IMR-90 (cell line): ENCODE data around the gene ANKRD11. TPM values are rescaled to one million over a fixed set of nuclear protein-coding genes. Genes with fewer than 3 reads are reported as not detected.

Source experiments
- ATAC-seq: fragments of 200-7000 bp; cut with Tn5 transposase; 2 replicates; pipeline ENCODE4 v1.9.1; 2020; ENCODE audit warnings: low read depth, mild to moderate bottlenecking, moderate library complexity
- BruUV-seq: library from RNA; stranded (reverse); fragments of 400-500 nt; replicated peaks from 2 replicates; lab custom pipeline; 2021; lab: Mats Ljungman, UMichigan
- CTCF ChIA-PET: fragments of 300-600 bp; formaldehyde crosslinking; extraction: SDS; loops from one replicate; lab custom pipeline; 2021; ENCODE audit warnings: antibody characterized with exemption; lab: Yijun Ruan, JAX
- POLR2A ChIA-PET: fragments of 300-600 bp; sonication (Branson Sonifier 250); formaldehyde crosslinking; loops from one replicate; lab custom pipeline; 2022; ENCODE audit warnings: antibody characterized with exemption; ENCODE audit not compliant: unreplicated experiment; lab: Charles Lee
- DNase-seq: peaks from one replicate; pipeline ENCODE4 v3.0.0; 2013
- H2AFZ ChIP-seq: replicated peaks from 2 replicates; pipeline ENCODE3; 2013; ENCODE audit warnings: low read length, mild to moderate bottlenecking; ENCODE audit not compliant: poor library complexity
- H2AK5ac ChIP-seq: 2 replicates; pipeline ENCODE4 v1.6.1; 2013; ENCODE audit warnings: low read depth, low read length, inconsistent platforms
- H2AK9ac ChIP-seq: replicated peaks from 2 replicates; pipeline ENCODE3; 2013; ENCODE audit warnings: mild to moderate bottlenecking, low read depth, low read length, moderate library complexity; ENCODE audit not compliant: poor library complexity
- H2BK120ac ChIP-seq: 2 replicates; pipeline ENCODE4 v1.6.1; 2013; ENCODE audit warnings: low read depth, low read length, inconsistent platforms
- H2BK15ac ChIP-seq: 3 replicates; pipeline ENCODE4 v1.6.1; 2013; ENCODE audit warnings: low read depth, low read length, inconsistent platforms
- H2BK20ac ChIP-seq: 2 replicates; pipeline ENCODE4 v1.6.1; 2013; ENCODE audit warnings: low read depth, mild to moderate bottlenecking, inconsistent platforms, low read length, moderate library complexity
- H2BK5ac ChIP-seq: 2 replicates; pipeline ENCODE4 v1.6.1; 2013; ENCODE audit warnings: mild to moderate bottlenecking, low read depth, low read length, inconsistent platforms; ENCODE audit not compliant: poor library complexity, severe bottlenecking
- H3K14ac ChIP-seq: replicated peaks from 2 replicates; pipeline ENCODE4 v1.6.1; 2013; ENCODE audit warnings: low read depth, low read length, inconsistent platforms
- H3K18ac ChIP-seq: 2 replicates; pipeline ENCODE4 v1.6.1; 2013; ENCODE audit warnings: low read depth, low read length, control low read depth
- H3K23ac ChIP-seq: 2 replicates; pipeline ENCODE4 v1.6.1; 2013; ENCODE audit warnings: low read depth, low read length, inconsistent platforms
- H3K27ac ChIP-seq: 2 replicates; pipeline ENCODE4 v1.5.1; 2013; ENCODE audit warnings: mild to moderate bottlenecking, control low read depth, low read length; ENCODE audit not compliant: insufficient read depth
- H3K27me3 ChIP-seq: 2 replicates; pipeline ENCODE4 v1.6.1; 2013; ENCODE audit warnings: low read length; ENCODE audit not compliant: control insufficient read depth, insufficient read depth
- H3K36me3 ChIP-seq: 2 replicates; pipeline ENCODE4 v1.6.1; 2013; ENCODE audit warnings: low read length, mixed read lengths; ENCODE audit not compliant: control insufficient read depth, insufficient read depth
- H3K4ac ChIP-seq: 2 replicates; pipeline ENCODE4 v1.6.1; 2013; ENCODE audit warnings: low read depth, low read length, inconsistent platforms
- H3K4me1 ChIP-seq: 2 replicates; pipeline ENCODE4 v1.6.1; 2013; ENCODE audit warnings: low read length, mixed read lengths; ENCODE audit not compliant: control insufficient read depth, insufficient read depth
- H3K4me2 ChIP-seq: 2 replicates; pipeline ENCODE4 v1.6.1; 2013; ENCODE audit warnings: low read depth, mild to moderate bottlenecking, control low read depth, low read length, moderate library complexity
- H3K4me3 ChIP-seq: 2 replicates; pipeline ENCODE4 v1.5.1; 2013; ENCODE audit warnings: low read depth, mild to moderate bottlenecking, control low read depth, low read length, moderate library complexity; ENCODE audit not compliant: insufficient read depth
- H3K56ac ChIP-seq: 2 replicates; pipeline ENCODE4 v1.6.1; 2013; ENCODE audit warnings: low read length, inconsistent platforms; ENCODE audit not compliant: insufficient read depth; ENCODE audit errors: extremely low read depth
- H3K79me1 ChIP-seq, 2 experiments: 2 replicates each; pipeline ENCODE4 v1.6.1; 2013; ENCODE audit warnings: low read length in 2 of 2, inconsistent platforms in 1 of 2, low read depth in 1 of 2
- H3K9ac ChIP-seq: 2 replicates; pipeline ENCODE4 v1.6.1; 2013; ENCODE audit warnings: low read depth, low read length, control low read depth
- H3K9me1 ChIP-seq: 2 replicates; pipeline ENCODE4 v1.6.1; 2013; ENCODE audit warnings: low read length, inconsistent platforms; ENCODE audit not compliant: insufficient read depth
- H3K9me3 ChIP-seq: 2 replicates; pipeline ENCODE4 v1.6.1; 2013; ENCODE audit warnings: low read length; ENCODE audit not compliant: control insufficient read depth, insufficient read depth
- H4K20me1 ChIP-seq: 2 replicates; pipeline ENCODE4 v1.6.1; 2013; ENCODE audit warnings: low read length, inconsistent platforms; ENCODE audit not compliant: insufficient read depth
- H4K5ac ChIP-seq: 2 replicates; pipeline ENCODE4 v1.6.1; 2013; ENCODE audit warnings: mild to moderate bottlenecking, low read depth, low read length, control low read depth
- H4K8ac ChIP-seq, 2 experiments: 2 replicates each; pipeline ENCODE4 v1.6.1; 2013; ENCODE audit warnings: low read depth in 2 of 2, low read length in 2 of 2, control low read depth in 1 of 2, inconsistent platforms in 1 of 2
- H4K91ac ChIP-seq: 2 replicates; pipeline ENCODE4 v1.6.1; 2013; ENCODE audit warnings: low read depth, low read length, inconsistent platforms; ENCODE audit not compliant: insufficient read depth
- BHLHE40 ChIP-seq: fragments of 150-350 bp; IDR thresholded peaks from 2 replicates; pipeline ENCODE4 v1.6.1; 2016; ENCODE audit warnings: mild to moderate bottlenecking, low read depth, low read length
- CHD1 ChIP-seq: IDR thresholded peaks from 2 replicates; pipeline ENCODE4 v1.6.1; 2012; ENCODE audit warnings: low read depth, low read length, improper control_type of control experiment
- CTCF ChIP-seq: conservative IDR thresholded peaks from 2 replicates; pipeline ENCODE4 v1.5.1; 2012; ENCODE audit warnings: mild to moderate bottlenecking, low read depth, low read length, improper control_type of control experiment
- ELK1 ChIP-seq: fragments of 150-350 bp; IDR thresholded peaks from 2 replicates; pipeline ENCODE4 v1.6.1; 2016; ENCODE audit warnings: low read depth, mild to moderate bottlenecking, low read length, moderate library complexity, borderline replicate concordance
- FOS ChIP-seq: fragments of 150-350 bp; IDR thresholded peaks from 2 replicates; pipeline ENCODE4 v1.6.1; 2016; ENCODE audit warnings: low read depth, low read length
- MAFK ChIP-seq: IDR thresholded peaks from 2 replicates; pipeline ENCODE4 v1.6.1; 2012; ENCODE audit warnings: low read depth, low read length, improper control_type of control experiment
- MXI1 ChIP-seq: IDR thresholded peaks from 2 replicates; pipeline ENCODE4 v1.6.1; 2012; ENCODE audit warnings: low read depth, mild to moderate bottlenecking, low read length, moderate library complexity, borderline replicate concordance
- NFE2L2 ChIP-seq: fragments of 150-350 bp; IDR thresholded peaks from 2 replicates; pipeline ENCODE4 v1.6.1; 2016; ENCODE audit warnings: low read depth, mild to moderate bottlenecking, low read length
- RAD21 ChIP-seq: IDR thresholded peaks from 2 replicates; pipeline ENCODE4 v1.6.1; 2012; ENCODE audit warnings: low read length, improper control_type of control experiment
- RCOR1 ChIP-seq: IDR thresholded peaks from 2 replicates; pipeline ENCODE4 v1.6.1; 2012; ENCODE audit warnings: mild to moderate bottlenecking, low read length, improper control_type of control experiment; ENCODE audit not compliant: insufficient replicate concordance
- RFX5 ChIP-seq: IDR thresholded peaks from 2 replicates; pipeline ENCODE4 v1.8.0; 2012; ENCODE audit warnings: low read depth, mild to moderate bottlenecking, low read length, moderate library complexity
- SMC3 ChIP-seq: fragments of 150-350 bp; IDR thresholded peaks from 2 replicates; pipeline ENCODE4 v1.6.1; 2016; ENCODE audit warnings: low read depth, mild to moderate bottlenecking, antibody characterized with exemption, low read length, moderate library complexity
- WGBS, 2 experiments: methylation state at CpG; one replicate each; pipeline versions ENCODE4 v1.1.5 to v1.1.7; 2013; ENCODE audit warnings: missing lambda C conversion rate in 2 of 2; ENCODE audit not compliant: insufficient read length in 1 of 2; ENCODE audit errors: extremely low coverage in 2 of 2; 5-methylcytosine and 5-hydroxymethylcytosine counted together
- dilution Hi-C: fragments of 300-500 bp; cut with HindIII; formaldehyde crosslinking; loops from one replicate; pipeline ENCODE4 v1.14.3; 2018; ENCODE audit warnings: low sequenced_read_pairs; ENCODE audit not compliant: unreplicated experiment
- in situ Hi-C: fragments of 300-500 bp; cut with MboI; formaldehyde crosslinking; loops from 3 replicates; pipeline ENCODE4 v1.14.3; 2019; ENCODE audit warnings: low sequenced_read_pairs, inconsistent platforms, mixed read lengths
- intact Hi-C: fragments of 100-400 bp; cut with micrococcal nuclease; formaldehyde crosslinking; loops from 2 replicates; pipeline ENCODE4 v1.10.0; 2022
- polyA plus RNA-seq, 3 experiments: library from polyadenylated mRNA; depleted of rRNA; stranded (reverse); fragments of >200 nt; gene quantifications; 2 replicates each; pipeline ENCODE4 v1.2.3, GENCODE V29; 2012; ENCODE audit warnings: low replicate concordance in 1 of 3
- total RNA-seq: library from RNA; depleted of rRNA; stranded (reverse); fragments of >200 nt; gene quantifications from 2 replicates; pipeline ENCODE4 v1.2.3, GENCODE V29; 2012
- TF ChIP-seq, protein P1 (sequence below): fragments of 150-350 bp; IDR thresholded peaks from 2 replicates; pipeline ENCODE4 v1.6.1; 2017; ENCODE audit warnings: mild to moderate bottlenecking, antibody characterized with exemption, low read length, low read depth

ANKRD11 gene
- total and polyA plus RNA-seq, 2 of the 4 experiments (the other 2 are of a cell fraction): 46.8 to 71.9 TPM

DNA sequence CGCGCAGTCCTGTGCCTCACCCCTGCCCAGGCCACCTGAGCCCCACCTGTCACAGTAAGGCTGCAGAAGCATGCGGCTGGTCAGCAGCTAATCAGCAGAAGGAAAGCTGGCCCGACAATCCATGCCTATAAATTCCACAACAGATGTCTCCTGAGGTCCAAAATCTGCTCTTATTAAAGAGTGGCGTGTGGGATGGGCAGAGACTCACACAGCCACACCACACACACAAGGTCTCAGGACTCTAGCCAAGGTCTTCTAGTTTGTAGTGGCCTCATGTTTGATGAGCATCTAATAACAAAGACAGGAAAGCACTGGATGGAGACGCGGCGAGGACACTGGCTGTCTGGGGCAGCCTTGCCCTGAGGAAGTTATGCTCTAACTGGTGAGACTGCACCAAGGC, 55.9 kb downstream of the ANKRD11 start:
- ChIA-PET CTCF (no interaction called here), POLR2A (no interaction called here)
- H3K9me1 ChIP-seq: peaks cover 63% of the 10 kb centered on the region
- TF ChIP-seq, protein P1, sequence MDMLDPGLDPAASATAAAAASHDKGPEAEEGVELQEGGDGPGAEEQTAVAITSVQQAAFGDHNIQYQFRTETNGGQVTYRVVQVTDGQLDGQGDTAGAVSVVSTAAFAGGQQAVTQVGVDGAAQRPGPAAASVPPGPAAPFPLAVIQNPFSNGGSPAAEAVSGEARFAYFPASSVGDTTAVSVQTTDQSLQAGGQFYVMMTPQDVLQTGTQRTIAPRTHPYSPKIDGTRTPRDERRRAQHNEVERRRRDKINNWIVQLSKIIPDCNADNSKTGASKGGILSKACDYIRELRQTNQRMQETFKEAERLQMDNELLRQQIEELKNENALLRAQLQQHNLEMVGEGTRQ: no peak
- TF ChIP-seq FOS (no peak), RAD21 (no peak), ELK1 (no peak), SMC3 (no peak), RFX5 (no peak), NFE2L2 (no peak), CHD1 (no peak), MAFK (no peak), RCOR1 (no peak), BHLHE40 (no peak), CTCF (no peak), MXI1 (no peak)
- no peak overlapping the region for H4K91ac ChIP-seq
- dilution Hi-C loops (no loop called here), intact Hi-C loops (no loop called here), in situ Hi-C loops (no loop called here)
- H3K36me3 ChIP-seq: no peaks in the 10 kb centered on the region
- peaks cover 93% of the 10 kb centered on the region for H4K20me1 ChIP-seq
- H2AFZ ChIP-seq: no peak overlapping the region
- H3K14ac ChIP-seq: no peak overlapping the region
- no peak overlapping the region for H3K4me2 ChIP-seq
- ATAC-seq (no peak), DNase-seq (no peak)
- no peaks in the 10 kb centered on the region for H3K9me3 ChIP-seq
- BruUV-seq: no TSS peak
- no peak overlapping the region for H3K56ac ChIP-seq
- H2BK20ac ChIP-seq: no peak overlapping the region
- H2AK9ac ChIP-seq: no peak overlapping the region
- no peaks in the 10 kb centered on the region for H3K27me3 ChIP-seq
- H2BK120ac ChIP-seq: no peak overlapping the region
- no peak overlapping the region for H3K4ac ChIP-seq
- H3K27ac ChIP-seq: no peak overlapping the region
- H3K23ac ChIP-seq: no peak overlapping the region
- no peak overlapping the region for H2BK5ac ChIP-seq
- H2AK5ac ChIP-seq: no peak overlapping the region
- H2BK15ac ChIP-seq: no peak overlapping the region
- peaks cover 2 to 87% of the 10 kb centered on the region in 2 experiments; a peak in 3 of 4 replicates for H3K79me1 ChIP-seq
- H3K4me1 ChIP-seq: peaks cover 23% of the 10 kb centered on the region
- H3K4me3 ChIP-seq: no peak overlapping the region
- no peak overlapping the region for H4K5ac ChIP-seq
- H3K9ac ChIP-seq: no peak overlapping the region
- H3K18ac ChIP-seq: no peak overlapping the region
- no peak overlapping the region for H4K8ac ChIP-seq
- 95% methylated on average over 5 of the region's 8 CpGs; no CpG with 5 or more reads in 1 of the 2 experiments for WGBS, 2 experiments
